GM19324 (cell line): ENCODE data around the gene LRP11.

Experiments used
- ATAC-seq: cut with Tn5 transposase; IDR thresholded peaks from one replicate; pipeline ENCODE4 v1.9.1; 2021; ENCODE audit warnings: mild to moderate bottlenecking, moderate library complexity; ENCODE audit not compliant: unreplicated experiment, low FRiP score

Gene LRP11

GRCh38 chr6:149815788-149816187 lies 48.4 kb downstream of the LRP11 start:
- no peak for ATAC-seq

DNA sequence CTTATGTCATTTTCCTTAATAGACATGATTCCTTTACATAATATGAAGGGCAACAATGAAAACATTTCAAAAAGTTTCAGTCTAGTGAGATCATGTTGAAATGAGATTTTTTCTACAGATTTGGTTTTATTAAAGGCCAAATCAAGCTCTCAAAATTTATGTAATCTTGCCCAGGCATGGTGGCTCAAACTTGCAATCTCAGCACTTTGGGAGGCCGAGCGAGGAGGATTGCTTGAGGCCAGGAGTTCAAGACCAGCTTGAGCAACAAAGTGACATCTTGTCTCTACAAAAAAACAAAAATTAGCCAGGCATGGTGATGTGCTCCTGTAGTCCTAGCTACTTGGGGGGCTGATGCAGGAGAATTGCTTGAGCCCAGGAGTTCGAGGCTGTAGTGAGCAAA lies 50.8 kb downstream of the LRP11 start:
- no peak for ATAC-seq

DNA sequence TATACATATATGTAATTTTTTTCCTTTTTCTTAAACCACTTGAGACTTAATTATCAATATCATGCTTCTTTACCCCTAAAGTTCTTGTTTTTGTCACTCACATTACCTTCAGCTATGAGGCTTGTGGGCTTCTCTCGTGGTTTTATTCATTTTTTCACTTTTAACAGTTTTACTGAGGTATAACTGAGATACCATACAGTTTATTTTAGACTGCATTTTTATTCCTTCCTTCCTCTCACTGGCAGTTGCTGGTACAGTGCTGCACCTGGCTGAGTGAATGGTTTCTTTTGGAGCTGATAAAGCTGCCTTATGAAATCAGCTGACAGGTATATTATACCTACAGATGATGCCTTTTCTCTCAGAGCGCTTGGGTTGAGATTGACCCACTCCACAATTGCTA lies 54.4 kb downstream of the LRP11 start:
- ATAC-seq: no peak

- no peak for ATAC-seq
Measured at GRCh38 chr6:149806127-149806526, 58.0 kb downstream of the LRP11 start.

- ATAC-seq: no peak
Measured at GRCh38 chr6:149783551-149783950, 80.6 kb downstream of the LRP11 start.

GRCh38 chr6:149782337-149782736 lies 81.8 kb downstream of the LRP11 start:
- no peak for ATAC-seq

DNA sequence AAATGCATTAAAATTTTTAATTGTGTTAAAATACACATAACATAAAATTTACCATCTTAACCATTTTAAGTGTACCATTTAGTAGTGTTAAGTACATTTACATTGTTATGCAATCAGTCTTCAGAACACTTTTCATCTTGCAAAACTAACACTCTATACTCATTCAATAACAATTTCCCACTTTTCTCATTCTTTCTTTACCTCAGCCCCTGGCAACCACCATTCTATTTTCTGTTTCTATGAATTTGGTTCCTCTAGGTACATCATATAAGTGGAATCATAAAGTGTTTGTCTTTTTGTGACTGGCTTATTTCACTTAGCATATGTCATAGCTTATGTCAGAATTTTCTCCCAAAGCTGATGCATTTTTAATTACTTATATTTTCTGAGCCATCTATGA lies 82.4 kb downstream of the LRP11 start:
- no peak for ATAC-seq

- ATAC-seq: no peak
Measured at GRCh38 chr6:149779644-149779963, 84.6 kb downstream of the LRP11 start.

- ATAC-seq: no peak
Measured at GRCh38 chr6:149777624-149778023, 86.5 kb downstream of the LRP11 start.

DNA sequence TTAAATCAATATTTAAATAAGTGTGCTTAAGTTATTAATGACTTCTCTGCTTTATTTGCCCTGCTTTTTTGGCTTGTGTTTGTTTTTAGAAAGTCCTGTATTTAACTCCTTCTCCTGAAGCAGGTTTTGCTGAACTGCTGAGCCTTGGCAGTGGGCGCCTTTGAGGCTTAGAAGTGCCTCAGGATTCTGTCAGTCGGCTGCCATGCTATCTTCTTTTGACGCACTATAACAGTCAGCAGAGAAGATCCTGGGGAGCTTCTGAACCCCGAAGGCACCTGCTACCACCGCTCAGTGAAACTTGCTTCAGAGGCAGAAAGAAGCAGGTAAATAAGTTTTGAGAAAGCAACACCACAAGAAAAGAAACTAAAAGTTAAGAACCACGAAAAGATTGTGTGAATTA lies 92.2 kb downstream of the LRP11 start:
- no peak for ATAC-seq

DNA sequence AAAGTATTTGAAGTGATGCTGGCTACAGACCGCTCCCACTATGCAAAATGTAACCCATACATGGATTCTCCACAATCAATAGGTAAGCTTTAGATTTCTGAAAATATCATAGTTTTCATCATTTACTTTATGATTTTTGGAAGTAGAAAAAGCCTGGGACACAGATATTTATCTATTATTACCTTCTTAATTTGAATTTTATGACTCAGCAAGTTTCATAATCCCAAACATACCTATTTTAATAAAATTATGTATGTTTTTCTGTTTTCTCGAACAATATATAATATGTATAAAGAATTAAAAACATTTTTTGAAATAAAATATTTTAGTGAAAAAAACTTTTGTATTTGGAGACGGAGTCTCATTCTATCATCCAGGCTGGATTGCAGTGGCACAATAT lies 93.0 kb downstream of the LRP11 start:
- no peak for ATAC-seq

GRCh38 chr6:149769676-149770075 lies 94.5 kb downstream of the LRP11 start:
- no peak for ATAC-seq
